Measurements from ENCODE around the gene PRAC2.
A peak's percentile ranks its signal among the peaks of the same experiment; 100 is the strongest.

PRAC2 gene

DNA sequence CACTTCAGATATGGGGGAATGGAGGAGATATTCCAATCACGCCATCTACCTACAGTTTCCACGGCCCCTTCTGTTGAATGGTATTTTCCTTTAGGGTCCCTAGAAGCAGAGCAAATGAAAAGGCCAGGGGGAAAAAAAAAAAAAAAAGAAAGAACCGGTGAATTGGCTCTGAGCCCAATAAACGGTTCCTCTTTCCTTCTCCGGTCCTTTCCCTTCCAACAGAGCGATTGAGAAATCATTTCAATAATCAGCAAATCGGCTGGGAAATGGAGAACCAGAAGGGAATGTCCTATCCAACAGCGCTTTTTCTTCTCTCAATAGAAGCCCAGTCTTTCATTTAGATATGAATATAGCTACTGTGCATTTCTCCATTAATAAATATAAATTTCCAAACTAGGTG lies 32.4 kb downstream of the PRAC2 start:
- TF ChIP-seq, protein P1, sequence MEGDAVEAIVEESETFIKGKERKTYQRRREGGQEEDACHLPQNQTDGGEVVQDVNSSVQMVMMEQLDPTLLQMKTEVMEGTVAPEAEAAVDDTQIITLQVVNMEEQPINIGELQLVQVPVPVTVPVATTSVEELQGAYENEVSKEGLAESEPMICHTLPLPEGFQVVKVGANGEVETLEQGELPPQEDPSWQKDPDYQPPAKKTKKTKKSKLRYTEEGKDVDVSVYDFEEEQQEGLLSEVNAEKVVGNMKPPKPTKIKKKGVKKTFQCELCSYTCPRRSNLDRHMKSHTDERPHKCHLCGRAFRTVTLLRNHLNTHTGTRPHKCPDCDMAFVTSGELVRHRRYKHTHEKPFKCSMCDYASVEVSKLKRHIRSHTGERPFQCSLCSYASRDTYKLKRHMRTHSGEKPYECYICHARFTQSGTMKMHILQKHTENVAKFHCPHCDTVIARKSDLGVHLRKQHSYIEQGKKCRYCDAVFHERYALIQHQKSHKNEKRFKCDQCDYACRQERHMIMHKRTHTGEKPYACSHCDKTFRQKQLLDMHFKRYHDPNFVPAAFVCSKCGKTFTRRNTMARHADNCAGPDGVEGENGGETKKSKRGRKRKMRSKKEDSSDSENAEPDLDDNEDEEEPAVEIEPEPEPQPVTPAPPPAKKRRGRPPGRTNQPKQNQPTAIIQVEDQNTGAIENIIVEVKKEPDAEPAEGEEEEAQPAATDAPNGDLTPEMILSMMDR (IDR thresholded peaks at IDR 0.05; ENCODE audit: poor library complexity, severe bottlenecking) = no peak
- no peaks in the 10 kb centered on the region for H3K36me3 ChIP-seq (ENCODE audit: low read depth)
- no peaks in the 10 kb centered on the region for H3K4me1 ChIP-seq (ENCODE audit: insufficient read depth, poor library complexity, severe bottlenecking)
- ATAC-seq (ENCODE audit: low read depth) = no peak
- peaks cover 63% of the 10 kb centered on the region for H3K27me3 ChIP-seq (ENCODE audit: insufficient read depth, poor library complexity, severe bottlenecking)
- DNase-seq (ENCODE audit: low spot score) = no peak
- no peak overlapping the region for H3K4me3 ChIP-seq (ENCODE audit: severe bottlenecking)
- no peak overlapping the region for H3K27ac ChIP-seq (ENCODE audit: poor library complexity, severe bottlenecking)
- H3K9me3 ChIP-seq (ENCODE audit: severe bottlenecking) = peaks cover 2% of the 10 kb centered on the region

DNA sequence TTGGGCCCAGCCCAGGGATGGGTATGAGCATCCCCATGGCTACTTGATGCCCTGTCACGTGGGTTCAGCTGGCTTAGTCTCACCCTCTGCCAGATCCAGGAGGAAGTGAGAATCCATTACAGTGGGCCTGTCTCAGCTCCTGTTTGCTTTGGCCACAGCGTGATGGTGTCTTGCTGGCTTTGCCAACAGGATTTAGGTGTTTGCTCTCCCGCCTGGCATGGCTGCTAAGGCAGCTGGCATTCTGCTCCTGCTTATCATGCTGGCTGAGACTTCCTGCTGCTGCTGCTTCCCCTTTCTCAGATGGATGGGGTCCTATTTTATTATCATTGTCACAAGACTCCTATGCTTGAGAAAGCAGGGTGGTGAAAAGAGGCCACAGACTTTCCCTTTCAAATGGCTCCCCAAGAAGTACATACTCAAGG lies 33.9 kb downstream of the PRAC2 start:
- Histone ChIP-seq H3K27me3 (ENCODE audit: insufficient read depth, poor library complexity, severe bottlenecking) (peaks cover 49% of the 10 kb centered on the region), H3K27ac (ENCODE audit: poor library complexity, severe bottlenecking) (no peak overlapping the region), H3K9me3 (ENCODE audit: severe bottlenecking) (peaks cover 2% of the 10 kb centered on the region), H3K4me1 (ENCODE audit: insufficient read depth, poor library complexity, severe bottlenecking) (no peaks in the 10 kb centered on the region), H3K4me3 (ENCODE audit: severe bottlenecking) (no peak overlapping the region), H3K36me3 (ENCODE audit: low read depth) (no peaks in the 10 kb centered on the region)
- TF ChIP-seq, protein P1 (IDR thresholded peaks at IDR 0.05; ENCODE audit: poor library complexity, severe bottlenecking) = no peak
- ATAC-seq (ENCODE audit: low read depth) (no peak), DNase-seq (ENCODE audit: low spot score) (no peak)

DNA sequence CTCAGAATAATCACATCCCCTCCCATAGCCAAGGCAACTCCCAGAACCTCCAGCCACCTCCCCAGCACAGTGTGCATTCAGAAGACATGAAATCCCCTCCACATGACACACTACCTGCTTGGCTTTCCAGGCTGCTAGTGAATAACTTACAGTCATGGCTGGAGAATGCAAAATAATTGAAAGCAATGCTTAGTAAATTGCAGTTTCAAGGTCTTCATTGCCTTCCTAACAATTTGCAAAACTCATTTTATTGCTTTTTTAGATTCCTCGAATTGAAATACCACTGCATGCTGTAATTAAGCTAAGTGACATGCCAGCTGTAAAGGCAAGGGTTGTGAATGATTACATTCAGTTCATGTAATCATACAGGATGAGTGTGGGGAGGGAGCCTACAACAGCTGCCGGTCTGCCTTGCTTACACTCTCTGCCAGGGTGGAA lies 34.6 kb downstream of the PRAC2 start:
- TF ChIP-seq, protein P1 (IDR thresholded peaks at IDR 0.05; ENCODE audit: poor library complexity, severe bottlenecking) = no peak
- Histone ChIP-seq H3K36me3 (ENCODE audit: low read depth) (no peaks in the 10 kb centered on the region), H3K4me1 (ENCODE audit: insufficient read depth, poor library complexity, severe bottlenecking) (no peaks in the 10 kb centered on the region), H3K4me3 (ENCODE audit: severe bottlenecking) (no peak overlapping the region), H3K9me3 (ENCODE audit: severe bottlenecking) (peaks cover 2% of the 10 kb centered on the region), H3K27ac (ENCODE audit: poor library complexity, severe bottlenecking) (no peak overlapping the region), H3K27me3 (ENCODE audit: insufficient read depth, poor library complexity, severe bottlenecking) (peaks cover 42% of the 10 kb centered on the region)
- DNase-seq (ENCODE audit: low spot score) (no peak), ATAC-seq (ENCODE audit: low read depth) (peak; percentile 35; the same call in 1 of the 3 replicates)

DNA sequence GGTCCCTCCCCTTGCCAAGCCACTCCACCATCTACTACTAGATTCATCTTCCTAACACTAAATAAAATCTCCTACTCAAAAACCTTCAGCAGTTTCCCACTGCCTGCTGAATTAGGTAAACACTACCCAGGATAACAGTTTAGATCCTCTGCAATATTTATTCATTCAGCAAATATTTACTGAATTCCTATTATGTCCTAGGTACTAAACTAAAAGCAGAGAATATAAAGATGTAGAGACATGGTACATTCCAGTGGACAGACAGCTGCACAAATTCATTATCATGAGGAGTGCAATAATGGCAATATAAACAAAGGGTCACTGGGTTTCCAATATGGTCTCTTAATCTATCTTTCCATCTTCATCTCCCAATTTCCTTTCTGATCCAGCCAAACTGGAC lies 36.3 kb downstream of the PRAC2 start:
- Histone ChIP-seq H3K27me3 (ENCODE audit: insufficient read depth, poor library complexity, severe bottlenecking) (peaks cover 24% of the 10 kb centered on the region), H3K9me3 (ENCODE audit: severe bottlenecking) (peaks cover 2% of the 10 kb centered on the region), H3K27ac (ENCODE audit: poor library complexity, severe bottlenecking) (no peak overlapping the region), H3K36me3 (ENCODE audit: low read depth) (no peaks in the 10 kb centered on the region), H3K4me3 (ENCODE audit: severe bottlenecking) (no peak overlapping the region), H3K4me1 (ENCODE audit: insufficient read depth, poor library complexity, severe bottlenecking) (no peaks in the 10 kb centered on the region)
- TF ChIP-seq, protein P1 (IDR thresholded peaks at IDR 0.05; ENCODE audit: poor library complexity, severe bottlenecking) = no peak
- DNase-seq (ENCODE audit: low spot score) = no peak
- no peak for ATAC-seq (ENCODE audit: low read depth)

DNA sequence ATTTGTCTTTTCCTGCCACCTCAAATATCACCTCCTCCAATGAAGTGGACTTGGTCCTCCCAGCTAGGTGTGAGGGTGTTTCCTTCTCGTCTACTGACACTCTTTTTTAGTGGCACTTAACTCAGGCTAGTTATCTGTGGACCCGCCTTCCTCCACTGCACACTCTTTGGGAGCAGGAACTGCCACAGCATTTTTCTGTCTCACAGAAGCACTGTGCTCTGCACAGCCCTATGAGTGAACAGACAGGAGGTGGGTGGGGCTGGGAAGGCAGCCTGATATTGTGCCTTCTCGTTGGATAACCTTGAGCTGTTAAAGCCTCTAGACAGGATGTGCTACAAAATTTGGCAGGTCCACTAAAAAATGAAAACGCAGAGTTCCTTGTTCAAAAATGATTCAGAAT lies 37.4 kb downstream of the PRAC2 start:
- ATAC-seq (ENCODE audit: low read depth) (0 out of 3 replicates have a peak, but pooled peaks have one; percentile 25), DNase-seq (ENCODE audit: low spot score) (no peak)
- Histone ChIP-seq H3K4me1 (ENCODE audit: insufficient read depth, poor library complexity, severe bottlenecking) (no peaks in the 10 kb centered on the region), H3K36me3 (ENCODE audit: low read depth) (no peaks in the 10 kb centered on the region), H3K27me3 (ENCODE audit: insufficient read depth, poor library complexity, severe bottlenecking) (peaks cover 17% of the 10 kb centered on the region), H3K4me3 (ENCODE audit: severe bottlenecking) (no peak overlapping the region), H3K9me3 (ENCODE audit: severe bottlenecking) (peaks cover 2% of the 10 kb centered on the region), H3K27ac (ENCODE audit: poor library complexity, severe bottlenecking) (no peak overlapping the region)
- TF ChIP-seq, protein P1 (IDR thresholded peaks at IDR 0.05; ENCODE audit: poor library complexity, severe bottlenecking) = no peak

Data from RWPE2 (cell line).